ENCODE results near the gene ZNF423.

ZNF423 gene

GRCh38 chr16:49848530-49848929 lies 7.4 kb downstream of the ZNF423 start:
- DNase-seq, result no peak

GRCh38 chr16:49846800-49847199 lies 9.1 kb downstream of the ZNF423 start:
- DNase-seq, result peak; percentile 51

GRCh38 chr16:49844359-49844758 lies 11.6 kb downstream of the ZNF423 start:
- DNase-seq, result no peak

GRCh38 chr16:49843758-49844157 lies 12.2 kb downstream of the ZNF423 start:
- no peak for DNase-seq

- no peak for DNase-seq
Measured at GRCh38 chr16:49842972-49843371, 12.9 kb downstream of the ZNF423 start.

- DNase-seq, result peak; percentile 24
Measured at GRCh38 chr16:49839017-49839825, 16.7 kb downstream of the ZNF423 start.

- peak; percentile 63 for DNase-seq
Measured at GRCh38 chr16:49838441-49839016, 17.4 kb downstream of the ZNF423 start.

GRCh38 chr16:49837688-49838410 lies 18.1 kb downstream of the ZNF423 start:
- DNase-seq, result no peak

- no peak for DNase-seq
Measured at GRCh38 chr16:49836668-49837067, 19.2 kb downstream of the ZNF423 start.

GRCh38 chr16:49836218-49836617 lies 19.7 kb downstream of the ZNF423 start:
- DNase-seq, result no peak

- DNase-seq, result no peak
Measured at GRCh38 chr16:49835161-49835777, 20.6 kb downstream of the ZNF423 start.

GRCh38 chr16:49834531-49835151 lies 21.3 kb downstream of the ZNF423 start:
- DNase-seq, result no peak

GRCh38 chr16:49833796-49834530 lies 21.9 kb downstream of the ZNF423 start:
- DNase-seq, result no peak

- DNase-seq, result no peak
Measured at GRCh38 chr16:49833085-49833484, 22.8 kb downstream of the ZNF423 start.

GRCh38 chr16:49832177-49832576 lies 23.7 kb downstream of the ZNF423 start:
- DNase-seq, result no peak

GRCh38 chr16:49830873-49831272 lies 25.0 kb downstream of the ZNF423 start:
- no peak for DNase-seq

- no peak for DNase-seq
Measured at GRCh38 chr16:49828533-49829267, 27.2 kb downstream of the ZNF423 start.

- DNase-seq, result no peak
Measured at GRCh38 chr16:49827805-49828438, 28.0 kb downstream of the ZNF423 start.

- DNase-seq, result no peak
Measured at GRCh38 chr16:49826515-49826914, 29.4 kb downstream of the ZNF423 start.

- DNase-seq, result no peak
Measured at GRCh38 chr16:49825041-49825440, 30.9 kb downstream of the ZNF423 start.

- no peak for DNase-seq
Measured at GRCh38 chr16:49824593-49824992, 31.3 kb downstream of the ZNF423 start.
